GM21825 (cell line): ENCODE measurements around the gene COQ8A.

Experiments
- ATAC-seq: cut with Tn5 transposase; IDR thresholded peaks from one replicate; pipeline ENCODE4 v1.9.1; 2021; ENCODE audit warnings: mild to moderate bottlenecking, moderate library complexity; ENCODE audit not compliant: unreplicated experiment

The COQ8A gene

DNA sequence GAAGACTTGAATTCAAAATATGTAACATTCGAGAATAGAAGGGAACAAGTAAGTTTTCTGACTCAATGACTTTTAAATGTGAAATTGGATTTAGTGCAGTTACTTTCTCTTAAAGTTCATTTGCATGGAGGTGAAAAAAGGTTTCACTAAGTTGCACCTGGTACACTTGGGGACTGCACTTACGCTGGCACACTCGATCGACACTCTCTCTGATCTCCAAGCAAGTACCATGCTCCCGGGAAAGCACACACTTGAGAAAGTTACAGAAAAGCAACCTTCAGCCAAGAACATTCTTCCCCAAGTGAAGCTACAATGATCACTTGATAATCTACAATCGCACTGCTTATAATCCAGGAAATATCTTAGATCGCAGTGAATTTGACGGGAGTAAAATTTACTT lies 63.1 kb downstream of the COQ8A start:
- no peak for ATAC-seq

DNA sequence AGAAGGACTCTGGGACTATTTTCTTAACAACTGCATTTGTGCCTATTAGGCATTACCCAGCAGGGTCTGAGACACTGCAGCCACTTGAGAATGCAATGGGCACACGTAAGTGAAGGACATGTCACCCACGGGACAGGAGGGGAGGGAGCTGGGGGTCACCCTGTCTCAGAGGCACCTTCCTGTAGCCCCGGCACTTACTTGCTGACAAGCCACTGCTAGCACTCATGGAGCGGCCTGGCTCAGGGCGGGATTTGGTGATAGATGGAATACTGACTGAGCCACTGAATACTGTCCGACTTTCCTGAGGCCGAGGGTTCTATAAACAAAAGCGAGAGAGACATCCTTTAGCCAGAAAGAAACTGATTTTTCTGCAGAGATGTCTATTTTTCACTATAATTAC lies 64.7 kb downstream of the COQ8A start:
- ATAC-seq: no peak

DNA sequence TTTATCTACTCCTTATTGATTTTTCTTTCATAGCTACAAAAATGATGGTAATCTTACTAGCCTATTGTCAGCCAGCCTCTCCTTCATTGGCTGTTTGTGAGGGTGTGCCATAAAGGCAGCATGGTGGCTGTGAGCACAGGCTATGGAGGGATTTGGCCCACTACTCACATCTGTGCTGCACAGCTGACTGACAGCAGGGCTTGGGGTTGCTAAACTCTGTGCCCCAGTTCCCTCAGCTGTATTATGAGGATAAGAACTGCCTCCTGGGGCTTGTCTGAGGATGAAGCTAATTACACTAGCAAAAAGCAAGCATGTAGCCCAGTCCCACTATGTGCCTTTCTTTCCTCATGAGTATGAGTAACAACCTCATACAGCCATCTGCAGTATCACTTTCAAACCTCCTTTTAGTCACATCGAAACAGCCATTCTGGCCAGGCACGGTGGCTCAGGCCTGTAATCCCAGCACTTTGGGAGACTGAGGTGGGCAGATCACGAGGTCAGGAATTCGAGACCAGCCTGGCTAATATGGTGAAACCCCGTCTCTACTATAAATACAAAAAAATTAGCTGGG lies 66.2 kb downstream of the COQ8A start:
- no peak for ATAC-seq

DNA sequence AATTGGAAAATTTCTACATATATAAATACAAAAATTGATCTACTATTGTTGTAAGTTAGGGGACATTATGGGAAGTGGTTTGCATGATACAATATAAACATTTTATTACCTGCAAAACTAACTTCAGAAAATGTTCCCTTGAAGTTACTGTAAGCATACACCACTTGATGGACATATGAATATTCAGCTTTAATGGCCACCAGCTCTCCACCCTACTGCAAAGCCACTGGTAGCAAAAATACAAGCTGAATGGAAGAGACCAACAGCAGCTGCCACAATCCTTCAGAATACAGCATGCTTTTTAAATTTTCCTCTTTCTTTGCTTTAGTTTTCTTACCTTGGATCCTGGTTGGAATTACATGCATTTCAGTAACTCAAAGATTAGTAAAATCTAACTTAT lies 69.8 kb downstream of the COQ8A start:
- no peak for ATAC-seq

DNA sequence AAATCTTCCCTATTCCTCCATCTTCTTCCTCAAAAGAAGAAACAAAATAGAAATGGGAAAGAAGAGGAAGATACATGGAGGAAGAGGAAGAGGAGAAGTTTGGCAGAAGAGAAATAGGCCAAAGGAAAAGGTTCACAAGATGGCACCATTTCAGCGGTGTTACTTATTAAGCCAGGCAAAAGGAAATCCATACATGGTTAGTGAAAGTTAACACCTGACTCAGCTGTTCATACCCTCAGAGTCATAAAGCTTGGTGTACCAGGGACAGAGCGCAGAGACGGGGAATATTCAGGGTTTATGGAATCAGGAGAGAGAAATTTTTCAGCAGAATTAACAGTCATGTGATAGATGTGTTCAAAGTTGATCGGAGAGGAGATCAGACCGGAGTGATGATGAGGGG lies 70.6 kb downstream of the COQ8A start:
- no peak for ATAC-seq

DNA sequence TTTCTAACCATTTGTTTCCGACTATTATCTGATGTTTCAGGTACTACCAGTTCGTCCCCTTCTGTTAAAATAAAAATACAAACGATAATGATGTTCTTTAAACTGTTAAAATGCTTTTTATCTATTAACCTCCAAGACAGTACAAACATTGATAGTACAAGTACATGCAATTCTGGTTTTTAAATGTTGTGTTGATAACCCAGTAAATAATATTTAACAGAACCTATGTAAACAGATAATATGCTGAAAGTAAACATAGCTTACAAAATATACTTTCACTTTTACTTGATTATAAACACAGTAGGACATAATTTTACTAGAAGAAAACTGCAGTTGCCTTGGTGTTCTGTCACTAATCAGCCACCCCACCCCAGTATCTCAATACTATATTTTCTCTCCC lies 76.9 kb downstream of the COQ8A start:
- ATAC-seq: no peak

DNA sequence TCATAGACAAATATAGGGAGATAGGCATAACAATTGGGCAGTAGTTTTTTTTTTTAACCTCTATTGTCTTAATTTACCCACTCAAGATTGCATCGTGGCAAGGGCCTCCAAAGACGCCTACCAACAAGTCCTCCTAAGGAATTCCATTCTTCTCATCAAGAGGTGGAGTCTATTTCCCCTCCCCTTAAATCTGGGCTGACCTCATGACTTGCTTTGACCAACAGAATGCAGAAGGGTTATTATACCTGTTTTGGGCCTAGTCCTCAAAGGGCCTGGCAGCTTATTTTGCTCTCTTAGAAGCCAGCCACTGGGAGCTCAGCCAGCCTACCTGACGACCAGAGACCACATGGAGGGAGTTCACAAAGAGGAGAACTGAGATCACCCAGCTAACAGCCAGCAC lies 92.3 kb downstream of the COQ8A start:
- no peak for ATAC-seq

DNA sequence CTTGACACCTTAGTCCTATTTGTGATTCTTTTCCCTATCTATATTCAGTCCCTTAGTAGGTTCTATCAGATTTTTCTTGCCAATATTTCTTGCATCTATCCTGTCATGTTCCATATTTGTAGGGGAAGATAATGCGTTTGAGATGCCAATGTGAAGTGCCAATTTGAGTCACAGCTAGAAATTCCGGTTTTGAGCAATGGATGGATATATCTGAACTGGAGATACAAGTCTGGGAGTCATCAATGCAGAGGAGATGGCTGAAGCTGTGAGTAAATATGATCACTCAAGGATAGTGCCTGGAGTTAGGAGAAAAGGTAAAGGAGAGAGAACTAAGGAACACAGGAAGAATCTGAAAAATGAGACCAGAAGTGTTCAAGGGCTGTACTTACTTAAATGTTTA lies 93.8 kb downstream of the COQ8A start:
- ATAC-seq: no peak

DNA sequence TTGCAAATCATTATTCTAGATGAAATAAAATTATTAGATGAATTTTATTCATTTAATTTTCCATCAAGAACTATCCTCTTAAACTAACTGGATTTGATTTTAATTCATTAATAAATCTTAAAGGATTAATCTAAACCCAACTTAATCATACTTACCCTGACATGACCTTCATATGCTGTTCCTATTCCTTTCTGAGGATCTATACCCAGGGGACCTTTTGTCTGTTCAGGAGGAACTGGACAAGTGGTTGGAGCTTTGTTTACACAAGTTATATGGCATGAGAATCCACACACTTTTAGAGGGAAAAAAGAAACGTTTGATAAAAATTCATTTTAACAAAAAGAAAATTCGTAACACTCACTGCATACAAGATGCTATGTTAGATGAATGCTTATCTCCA lies 95.2 kb downstream of the COQ8A start:
- no peak for ATAC-seq

DNA sequence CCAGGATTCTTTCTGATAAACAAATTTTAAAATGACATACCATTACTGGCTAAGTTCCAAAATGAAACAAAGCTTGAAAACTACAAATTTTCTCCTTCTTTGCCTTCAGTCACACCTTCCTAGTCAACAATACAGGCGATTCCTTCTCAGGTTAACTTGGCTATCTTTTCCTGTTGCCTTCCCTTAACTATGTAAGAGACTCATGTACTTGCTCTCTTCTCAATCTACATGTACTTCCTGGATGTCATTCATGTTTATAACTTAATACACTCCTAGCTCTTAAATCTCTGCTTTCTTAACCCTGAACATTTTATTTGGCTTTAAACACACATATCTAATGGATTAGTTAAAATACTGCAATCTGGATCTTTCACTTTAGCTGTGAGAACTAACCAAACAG lies 97.0 kb downstream of the COQ8A start:
- no peak for ATAC-seq
